GM18499 (cell line): ENCODE measurements around the gene ZNF732.
A peak's percentile ranks its signal among the peaks of the same experiment; 100 is the strongest.
"Not testable (repeated sequence)": the region's sequence is repeated elsewhere in the genome, so short reads cannot be mapped to it uniquely, and the experiment has no call there.

Experiments
- ATAC-seq: cut with Tn5 transposase; IDR thresholded peaks from one replicate; pipeline ENCODE4 v1.9.1; 2021; ENCODE audit warnings: moderate number of reproducible peaks; ENCODE audit not compliant: insufficient read depth, unreplicated experiment

The ZNF732 gene

GRCh38 chr4:304969-305680, at the start of gene ZNF732:
TSS of gene ZNF732 (minus strand) at chr4:305474. CDS start at chr4:305310, 164 bp downstream.
- ATAC-seq: no peak

- no peak for ATAC-seq
Measured at GRCh38 chr4:340011-340410, 34.7 kb upstream of the ZNF732 start.

DNA sequence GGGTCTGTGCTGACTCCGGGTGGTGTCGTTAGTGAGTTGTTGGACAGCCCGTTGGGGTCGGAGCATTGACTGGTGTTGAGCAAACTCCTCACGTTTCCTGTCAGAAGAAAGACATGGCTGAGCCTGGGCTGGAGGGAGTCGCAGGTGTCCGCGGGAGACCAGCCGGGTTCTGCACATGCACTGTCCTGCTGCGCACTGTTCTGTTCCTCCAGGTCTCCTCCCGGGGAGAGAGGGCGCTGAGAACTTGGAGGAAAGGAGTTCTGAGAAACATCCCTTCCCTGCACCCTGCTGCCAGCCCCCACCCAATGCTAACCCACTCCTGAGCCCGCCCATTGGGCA, 33.5 kb upstream of the ZNF732 start:
- no peak for ATAC-seq

DNA sequence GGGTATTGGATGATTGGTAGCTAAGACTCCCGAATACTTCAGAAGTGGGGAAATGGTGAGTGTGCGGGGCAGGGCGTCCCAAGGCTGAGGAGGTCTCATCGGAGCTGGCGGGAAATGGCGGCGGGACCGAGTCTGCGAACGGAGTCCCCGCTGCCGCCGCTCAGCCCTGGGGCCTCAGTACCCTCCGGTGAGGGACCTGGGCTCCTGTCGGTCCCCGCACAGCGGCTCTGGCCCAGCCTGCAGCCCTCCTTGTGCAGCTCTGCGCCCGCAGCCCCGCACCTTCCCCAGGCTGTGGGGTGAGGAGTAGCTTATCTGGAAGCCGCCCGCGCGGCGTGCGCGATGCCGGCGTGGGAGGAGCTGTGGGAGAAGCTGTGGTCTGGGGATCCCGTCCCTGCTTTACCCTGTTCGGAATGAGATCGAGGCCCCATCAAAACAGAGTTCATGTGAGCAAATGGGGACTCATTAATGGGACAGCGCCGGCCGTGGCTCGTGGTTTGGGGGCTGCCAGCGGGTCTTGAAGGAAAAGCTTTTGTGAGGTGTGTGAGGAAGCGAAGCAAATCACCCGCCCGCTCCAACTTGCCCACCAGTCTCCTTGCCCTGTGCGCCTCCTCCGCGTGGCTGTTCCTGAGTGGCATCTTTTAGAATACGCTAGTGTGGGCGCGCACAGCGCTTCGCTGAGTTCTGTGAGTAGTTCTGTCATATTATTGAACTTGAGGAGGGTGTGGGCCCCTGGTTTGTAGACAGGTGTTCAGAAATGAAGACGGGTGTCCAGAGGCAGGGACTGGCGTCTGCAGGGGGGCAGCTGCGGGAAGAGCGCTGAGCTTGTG, 32.9 kb upstream of the ZNF732 start:
- ATAC-seq: peak; percentile 13

DNA sequence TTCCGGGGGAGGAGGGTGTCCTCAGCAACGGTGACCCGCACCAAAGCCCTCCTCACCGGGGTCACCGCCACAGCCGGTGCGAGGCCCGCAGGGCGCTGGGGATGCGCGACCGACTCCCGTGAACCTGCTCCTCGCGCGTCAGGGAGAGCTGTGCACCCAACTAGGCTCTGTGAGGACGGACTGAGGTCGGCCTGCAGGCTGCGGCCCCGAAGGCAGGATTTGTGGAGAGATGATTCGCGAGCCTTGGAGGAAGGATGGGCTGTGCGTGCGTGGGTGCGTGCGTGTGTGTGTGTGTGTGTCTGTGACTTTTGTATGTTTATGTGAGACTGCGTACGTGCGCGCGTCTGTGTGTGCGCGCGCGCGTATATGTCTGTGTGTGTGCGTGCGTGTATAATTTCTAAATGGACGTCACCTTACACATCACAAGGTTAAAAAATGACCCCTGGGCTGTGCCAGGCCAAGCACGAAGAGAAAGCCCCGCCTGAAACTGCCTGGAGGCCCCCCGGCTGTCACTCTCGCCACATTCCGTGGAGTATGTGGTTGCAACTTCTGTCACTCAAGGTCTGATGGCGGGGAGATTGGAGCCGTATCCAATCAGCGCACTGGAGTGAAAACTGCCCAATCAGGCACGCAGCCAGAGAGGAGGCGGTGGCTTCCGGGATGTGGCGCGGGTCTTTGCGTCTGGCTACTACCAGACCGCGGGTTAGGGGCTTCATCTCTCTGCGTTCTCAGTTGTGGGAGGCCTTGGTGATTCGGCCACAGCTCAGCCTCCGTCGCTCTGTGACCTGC, 32.1 kb upstream of the ZNF732 start, which contains the start of gene ZNF141:
Gene ZNF141 (plus strand): TSS at position 672 of the 789 bp plus-strand sequence. CDS start 170 bp downstream, outside the sequence.
- peak; percentile 96 for ATAC-seq

DNA sequence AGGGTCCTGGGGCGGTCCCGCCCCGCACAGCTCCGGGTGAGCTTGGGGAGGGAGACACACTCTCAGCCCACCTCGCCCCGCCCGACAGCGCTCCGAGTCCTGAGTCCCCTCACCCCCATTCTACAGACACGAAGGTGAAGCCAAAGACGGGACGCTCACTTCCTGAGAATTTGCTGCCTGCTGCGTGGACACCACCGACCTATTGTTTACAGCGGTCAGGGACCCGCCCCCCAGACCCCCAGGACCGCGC, 31.5 kb upstream of the ZNF732 start:
- no peak for ATAC-seq

DNA sequence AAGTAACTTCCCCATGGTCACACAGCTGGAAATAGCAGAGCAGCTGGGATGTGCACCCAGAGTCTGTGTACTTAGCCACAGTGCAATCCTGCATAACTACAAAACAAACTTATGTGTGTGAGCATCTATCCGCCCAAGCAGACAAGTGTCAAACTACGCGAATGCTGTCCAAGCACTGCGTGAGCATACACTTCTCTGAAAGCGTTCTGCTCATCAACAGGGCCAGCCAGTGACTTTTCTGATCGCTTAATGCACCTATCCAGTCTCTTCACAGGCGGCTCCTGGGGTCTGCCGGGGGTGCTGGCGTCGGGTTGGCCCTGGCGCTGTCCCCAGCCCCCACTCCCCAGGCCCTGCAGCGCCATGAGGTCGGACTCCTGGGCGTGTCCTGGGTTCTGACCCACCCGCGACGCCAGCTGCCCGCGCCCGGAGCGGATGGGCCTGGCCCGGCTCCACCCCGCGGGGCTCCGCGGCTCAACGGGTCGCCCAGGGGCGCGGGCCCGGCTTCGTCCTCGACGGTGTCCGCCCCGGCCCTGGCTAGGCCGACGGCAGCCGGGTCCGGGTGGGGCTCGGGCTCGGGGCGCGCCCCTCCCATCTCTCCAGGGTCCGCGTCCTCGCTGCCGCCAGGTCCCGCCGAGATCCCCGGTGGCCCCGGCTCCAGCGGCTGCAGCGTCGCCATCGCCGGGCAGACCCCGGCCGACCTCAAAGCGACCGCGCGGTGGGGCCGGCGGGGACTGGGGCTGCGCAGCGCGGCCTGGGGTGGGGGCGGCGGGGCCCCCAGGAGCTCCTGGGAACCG, 31.0 kb upstream of the ZNF732 start:
- no peak for ATAC-seq

DNA sequence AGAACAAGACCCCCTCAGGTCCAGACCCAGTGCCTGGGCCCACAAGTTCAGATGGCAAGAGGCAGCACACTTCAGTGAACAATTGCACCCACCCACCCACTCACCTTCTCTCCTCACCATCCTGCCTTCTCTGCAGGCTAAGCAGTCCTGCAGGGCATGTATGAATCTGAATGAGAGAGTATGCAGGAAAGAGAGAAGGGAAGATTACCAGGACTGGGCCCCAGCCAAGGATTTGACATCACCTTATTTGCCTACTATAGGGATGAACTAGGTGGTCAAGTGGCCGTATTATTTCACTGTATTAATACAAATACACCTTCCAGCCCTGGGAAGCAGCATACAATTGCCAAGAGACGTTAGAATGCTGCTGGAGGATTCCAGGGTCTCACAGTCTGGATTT, 30.2 kb upstream of the ZNF732 start:
- ATAC-seq: no peak

GRCh38 chr4:328729-329128, 23.5 kb upstream of the ZNF732 start:
- no peak for ATAC-seq

GRCh38 chr4:314296-314903, 9.1 kb upstream of the ZNF732 start:
- no peak for ATAC-seq

DNA sequence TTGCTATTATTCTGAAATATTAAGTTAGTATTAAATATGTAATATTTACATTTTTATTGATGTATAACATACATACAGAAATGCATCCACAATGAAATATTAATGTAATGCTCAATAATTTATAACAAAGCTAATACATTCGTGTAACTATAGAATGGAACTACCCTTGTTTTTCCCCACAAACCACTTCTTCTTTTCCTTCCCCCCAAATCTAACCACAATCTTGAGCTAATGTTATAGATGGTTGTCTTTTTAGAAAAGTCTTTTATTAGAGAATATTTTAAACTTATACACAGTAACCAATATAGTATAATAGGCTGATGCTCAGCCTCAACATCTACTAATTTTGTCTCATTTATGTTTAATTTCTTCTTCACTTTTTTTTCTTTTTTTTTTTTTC, 4.5 kb upstream of the ZNF732 start:
- no peak for ATAC-seq

GRCh38 chr4:306551-306961, 1.3 kb upstream of the ZNF732 start:
- peak; percentile 79 for ATAC-seq

- not testable (repeated sequence) for ATAC-seq
Measured at GRCh38 chr4:304516-304915, 758 bp downstream of the ZNF732 start.

- no peak for ATAC-seq
Measured at GRCh38 chr4:302381-302780, 2.9 kb downstream of the ZNF732 start.

GRCh38 chr4:294732-295131, 10.5 kb downstream of the ZNF732 start:
- ATAC-seq: no peak

GRCh38 chr4:288891-289290, 16.4 kb downstream of the ZNF732 start:
- no peak for ATAC-seq

- no peak for ATAC-seq
Measured at GRCh38 chr4:273309-274017, 31.8 kb downstream of the ZNF732 start.

DNA sequence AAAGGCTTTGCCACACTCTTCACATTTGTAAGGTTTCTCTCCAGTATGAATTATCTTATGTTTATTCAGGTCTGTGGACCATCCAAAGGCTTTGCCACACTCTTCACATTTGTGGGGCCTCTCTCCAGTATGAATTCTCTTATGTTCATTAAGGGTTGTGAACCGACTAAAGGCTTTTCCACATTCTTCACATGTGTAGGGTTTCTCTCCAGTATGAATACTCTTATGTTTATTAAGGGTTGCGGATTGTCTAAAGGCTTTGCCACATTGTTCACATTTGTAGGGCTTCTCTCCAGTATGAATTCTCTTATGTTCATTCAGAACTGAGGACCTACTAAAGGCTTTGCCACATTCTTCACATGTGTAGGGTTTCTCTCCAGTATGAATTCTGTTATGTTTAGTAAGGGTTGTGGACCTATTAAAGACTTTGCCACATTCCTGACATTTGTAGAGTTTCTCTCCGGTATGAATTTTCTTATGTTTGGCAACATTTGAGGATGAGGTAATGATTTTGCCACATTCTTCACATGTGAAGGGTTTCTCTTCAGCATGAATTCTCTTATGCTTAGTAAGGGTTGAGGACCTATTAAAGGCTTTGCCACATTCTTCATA, 33.7 kb downstream of the ZNF732 start:
- ATAC-seq: no peak

DNA sequence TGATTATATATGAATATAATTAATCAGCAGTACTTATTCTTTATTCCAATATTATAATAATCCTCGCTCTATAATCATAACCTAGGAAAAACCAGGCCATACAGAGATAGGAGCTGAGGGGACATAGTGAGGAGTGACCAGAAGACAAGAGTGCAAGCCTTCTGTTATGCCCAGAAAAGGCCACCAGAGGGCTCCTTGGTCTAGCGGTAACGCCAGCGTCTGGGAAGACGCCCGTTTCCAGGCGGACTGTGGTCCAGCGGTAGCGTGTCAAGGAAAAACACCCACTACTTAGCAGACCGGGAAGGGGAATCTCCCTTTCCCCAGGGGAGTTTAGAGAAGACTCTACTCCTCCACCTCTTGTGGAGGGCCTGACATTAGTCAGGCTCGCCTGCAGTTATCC, 46.0 kb downstream of the ZNF732 start:
- ATAC-seq: not testable (repeated sequence)
